Islet precursor cell (in vitro differentiated cells): Measurements from ENCODE around the gene C8G.

Experiments
- DNase-seq: peaks from one replicate; pipeline ENCODE4 v3.0.0-alpha.2; 2018

Gene C8G

DNA sequence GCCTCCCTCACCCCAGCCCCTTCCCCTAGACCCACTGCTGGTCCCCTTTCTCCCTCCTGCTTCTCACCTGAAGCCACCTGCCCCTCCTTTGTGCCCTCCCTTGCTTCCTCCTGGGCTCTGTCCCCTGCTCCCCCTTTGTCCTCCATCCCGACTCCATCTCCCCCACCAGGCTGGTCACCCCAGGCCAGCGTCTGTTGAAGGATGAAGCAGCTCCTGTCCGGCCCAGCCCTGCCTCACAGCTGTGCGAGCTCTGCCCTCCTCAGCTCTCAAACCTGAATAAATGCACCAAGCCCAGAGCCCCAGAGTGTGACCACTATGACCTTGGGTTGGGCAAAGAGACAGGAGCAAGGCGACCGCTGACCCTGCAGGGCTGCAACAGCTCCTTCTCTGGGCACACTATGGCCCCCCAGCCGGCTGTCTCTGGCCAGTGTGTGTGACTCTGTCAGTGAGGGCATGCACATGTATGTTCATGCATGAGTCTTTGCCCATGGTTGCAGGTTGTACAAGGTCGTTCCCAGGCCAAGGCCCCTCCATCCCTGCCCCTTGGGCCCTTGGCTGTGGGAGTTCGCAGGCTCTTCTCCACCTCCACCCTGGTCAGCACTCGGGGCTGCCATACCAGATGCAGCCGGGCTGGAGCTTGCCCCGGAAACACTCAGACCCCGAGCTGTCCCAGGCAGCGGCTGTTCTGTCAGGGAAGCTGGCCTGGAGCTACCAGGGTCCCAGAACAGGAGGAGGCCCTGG is 10.3 kb downstream of the C8G start:
- DNase-seq = no peak

DNA sequence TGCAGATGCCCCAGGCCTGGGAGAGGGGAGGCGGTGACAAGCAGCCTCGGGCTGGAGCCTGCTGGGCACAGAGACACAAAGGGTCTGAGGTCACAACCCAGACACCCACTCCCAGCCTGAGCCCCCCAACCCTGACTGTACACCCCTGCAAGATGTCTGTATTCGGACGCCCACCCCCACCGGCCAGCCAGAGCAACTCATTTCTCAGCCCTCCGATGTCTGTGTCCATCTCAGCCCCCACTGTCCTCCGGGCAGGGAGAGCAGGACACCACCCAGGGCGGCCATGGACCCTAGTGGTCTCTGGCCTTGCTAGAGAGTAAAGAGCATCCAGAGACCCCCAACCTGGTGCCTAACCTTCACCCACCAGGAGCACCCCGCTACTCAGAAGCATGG is 10.9 kb downstream of the C8G start:
- DNase-seq = no peak

DNA sequence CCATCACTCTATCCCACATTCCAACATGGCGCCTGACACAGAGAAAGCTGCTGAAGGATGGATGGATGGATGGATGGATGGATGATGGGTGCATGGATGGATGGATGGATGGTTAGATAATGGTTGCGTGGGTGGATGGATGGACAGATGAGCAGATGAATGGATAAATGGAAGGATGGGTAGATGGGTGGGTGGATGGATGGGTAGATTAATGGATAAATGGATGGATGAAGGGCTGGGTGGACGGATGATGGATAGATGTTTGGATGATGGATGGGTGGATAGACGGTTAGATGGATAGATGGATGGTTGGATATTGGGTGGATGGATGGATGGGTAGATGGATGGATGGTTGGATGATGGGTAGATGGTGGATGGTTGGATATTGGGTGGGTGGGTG is 11.6 kb downstream of the C8G start:
- DNase-seq = no peak

DNA sequence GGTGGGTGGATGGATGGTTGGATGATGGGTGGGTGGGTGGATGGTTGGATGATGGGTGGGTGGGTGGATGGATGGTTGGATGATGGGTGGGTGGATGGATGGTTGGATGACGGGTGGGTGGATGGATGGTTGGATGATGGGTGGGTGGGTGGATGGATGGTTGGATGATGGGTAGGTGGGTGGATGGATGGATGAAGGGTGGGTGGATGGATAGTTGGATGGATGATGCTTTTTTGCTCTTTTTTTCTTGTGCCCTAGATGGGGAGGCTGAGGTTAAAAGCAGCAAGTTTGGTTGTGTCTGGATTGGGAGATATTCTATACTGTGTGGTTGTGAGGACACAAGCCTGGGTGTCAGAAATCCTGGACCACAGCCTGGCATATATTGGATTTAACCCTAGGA is 12.4 kb downstream of the C8G start:
- no peak for DNase-seq

DNA sequence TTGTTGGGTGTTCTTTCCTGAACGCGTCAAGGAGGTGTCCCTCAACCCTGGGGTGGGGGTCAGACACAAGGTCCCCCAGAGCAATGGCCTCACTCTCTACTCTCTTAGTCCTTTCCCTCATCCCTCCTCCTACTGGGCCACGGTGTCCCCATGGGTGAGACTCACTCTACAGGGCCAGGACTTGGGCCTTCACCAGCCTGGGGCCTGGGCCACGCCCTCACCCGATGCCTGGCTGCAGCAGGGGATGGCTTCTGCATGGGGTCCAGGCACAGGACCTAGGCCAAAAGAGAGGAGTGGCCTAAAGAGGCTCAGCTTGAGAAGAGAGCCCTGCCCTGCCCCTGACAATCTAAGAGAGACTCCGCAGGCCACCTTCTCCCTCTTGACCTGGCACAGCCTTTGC is 12.9 kb downstream of the C8G start:
- no peak for DNase-seq

DNA sequence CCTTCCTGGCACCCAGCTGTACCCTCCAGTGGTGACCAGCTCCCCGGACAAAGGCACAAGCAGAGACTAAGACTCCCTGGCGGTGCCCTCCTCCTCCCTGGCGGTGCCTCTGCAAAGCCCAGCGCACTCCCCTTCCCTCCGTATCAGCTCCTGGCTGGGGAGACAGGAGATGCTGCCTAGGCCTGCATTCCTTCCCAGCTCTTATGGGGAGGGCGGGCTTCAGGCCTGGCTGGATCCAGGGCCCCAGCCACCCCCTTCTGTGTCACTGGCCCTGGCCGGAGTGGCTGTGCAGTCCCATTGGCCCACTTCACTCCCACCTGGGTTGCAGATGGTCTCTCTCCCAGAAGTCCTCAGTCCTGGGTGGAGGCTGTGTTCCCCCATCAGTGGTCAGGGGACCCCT is 13.4 kb downstream of the C8G start:
- DNase-seq = no peak

DNA sequence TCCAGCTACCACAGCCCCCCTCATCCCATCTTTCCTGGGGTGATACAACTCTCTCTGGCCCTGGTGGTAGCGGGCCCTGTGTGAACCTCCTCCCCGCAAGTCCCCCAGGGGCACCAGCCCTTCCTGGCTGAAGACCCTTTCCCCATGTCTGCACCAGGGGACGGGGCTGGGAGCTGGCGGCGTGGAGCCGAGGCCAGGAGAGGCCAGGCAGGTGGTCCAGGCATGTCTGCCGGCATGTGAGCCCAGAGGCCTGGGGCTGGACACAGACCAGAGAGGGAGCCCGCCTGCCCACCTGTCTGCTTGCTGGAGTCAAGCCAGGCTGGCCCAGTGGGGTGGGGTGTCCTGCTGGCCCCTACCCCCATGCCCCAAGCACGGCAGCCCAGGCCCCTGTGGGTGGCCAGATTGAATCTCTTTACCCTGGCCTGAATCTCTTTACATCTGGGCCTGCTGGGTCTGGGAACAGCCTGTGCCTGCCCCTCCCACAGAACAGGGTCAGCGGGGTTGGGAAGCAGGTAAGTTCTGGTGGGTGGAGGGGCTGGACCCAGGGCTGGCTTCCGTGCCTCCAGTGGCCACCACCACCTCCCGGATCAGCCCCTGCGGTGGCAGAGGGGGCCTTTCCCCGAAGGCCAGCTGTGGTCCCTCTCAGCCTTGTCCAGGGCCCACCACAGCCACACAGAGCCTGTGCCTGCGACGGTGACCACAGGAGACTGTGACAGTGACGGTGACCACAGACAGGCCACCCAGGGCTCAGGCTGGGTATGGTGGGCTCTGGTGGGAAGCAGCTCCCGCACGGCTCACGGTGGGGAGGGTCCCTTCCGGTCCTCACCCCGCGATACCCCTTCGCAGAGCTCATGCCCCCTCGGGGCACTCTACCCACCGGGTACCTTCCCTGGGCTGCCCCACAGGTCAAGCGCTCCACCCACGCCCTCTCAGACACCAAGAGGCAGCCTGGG is 14.1 kb downstream of the C8G start:
- DNase-seq = no peak

DNA sequence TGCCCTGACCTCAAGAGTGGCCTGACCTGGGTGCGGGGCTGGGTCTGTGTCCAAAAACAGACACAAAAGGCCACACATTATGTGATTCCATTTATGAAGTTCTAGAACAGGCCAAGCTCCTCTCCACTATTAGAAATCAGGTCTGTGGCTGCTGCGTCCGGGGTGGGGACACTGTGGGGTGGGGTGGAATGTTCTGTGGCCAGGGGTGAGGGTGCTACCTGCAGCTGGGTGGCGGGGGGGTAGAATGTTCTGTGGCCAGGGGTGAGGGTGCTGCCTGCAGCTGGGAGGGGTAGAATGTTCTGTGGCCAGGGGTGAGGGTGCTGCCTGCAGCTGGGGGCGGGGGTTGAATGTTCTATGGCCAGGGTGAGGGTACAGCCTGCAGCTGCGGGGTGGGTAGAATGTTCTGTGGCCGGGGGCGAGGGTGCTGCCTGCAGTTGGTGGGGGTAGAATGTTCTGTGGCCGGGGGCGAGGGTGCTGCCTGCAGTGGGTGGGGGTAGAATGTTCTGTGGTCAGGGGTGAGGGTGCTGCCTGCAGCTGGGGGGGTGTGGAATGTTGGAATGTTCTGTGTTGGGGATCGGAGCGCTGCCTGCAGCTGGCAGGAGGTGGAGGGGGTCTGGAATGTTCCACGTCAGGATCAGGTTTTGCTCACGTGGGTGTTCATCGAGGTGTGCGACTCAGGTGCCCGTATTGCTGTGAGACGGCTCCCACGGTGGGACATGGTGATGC is 15.3 kb downstream of the C8G start:
- no peak for DNase-seq

DNA sequence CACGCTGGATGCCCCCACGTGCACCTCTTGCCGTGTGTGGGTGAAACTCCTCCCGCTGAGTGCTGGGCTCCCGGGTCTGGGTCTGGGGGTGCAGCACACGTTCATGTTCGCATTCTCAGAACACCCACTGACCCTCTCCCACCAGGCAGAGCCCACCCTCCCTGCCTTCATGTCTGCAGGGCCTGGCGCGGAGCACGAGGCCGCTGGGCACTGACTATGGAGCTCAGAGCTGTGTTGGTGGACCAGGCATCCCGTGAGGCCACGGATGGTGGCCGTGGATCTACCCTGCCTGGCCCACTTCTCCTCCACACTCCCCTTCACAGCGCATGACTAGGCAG is 15.9 kb downstream of the C8G start:
- DNase-seq = no peak

DNA sequence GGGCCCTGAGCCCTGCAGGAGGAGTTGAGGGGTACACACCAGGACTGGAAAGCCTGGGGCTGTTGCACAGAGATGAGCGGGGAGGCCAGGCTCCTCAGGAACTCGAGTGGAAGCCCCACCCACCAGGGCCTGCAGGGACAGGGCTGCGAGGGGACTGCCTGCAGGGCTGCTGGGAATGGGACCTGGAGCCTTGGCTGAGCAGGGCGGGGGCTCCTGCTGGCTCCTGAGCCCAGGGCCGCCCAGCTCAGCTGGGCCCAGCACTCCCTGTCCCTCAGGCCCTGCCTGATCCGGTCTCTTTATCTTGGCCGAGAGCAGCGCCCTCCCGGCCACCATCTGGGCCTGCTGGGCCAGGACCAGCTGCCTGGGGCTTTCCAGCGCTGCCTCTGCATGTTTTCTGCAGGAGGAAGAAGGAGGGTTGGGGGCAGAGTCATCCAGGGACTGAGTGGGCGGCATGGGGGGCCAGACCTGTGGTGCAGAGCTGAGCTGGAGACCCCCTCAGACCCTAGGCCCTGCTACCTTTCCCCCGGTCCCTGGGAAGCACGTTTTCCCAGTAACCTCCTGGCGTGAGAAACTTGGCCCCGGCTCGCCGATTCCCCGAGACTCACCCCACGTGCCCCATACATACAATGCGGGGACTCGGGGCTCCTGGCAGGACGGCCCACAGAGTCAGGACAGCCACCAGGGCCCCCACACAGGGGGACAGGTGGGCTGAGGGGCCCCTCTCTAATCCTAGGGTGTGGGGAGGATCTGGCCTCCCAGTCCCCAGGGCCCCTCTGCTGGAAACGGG is 16.4 kb downstream of the C8G start:
- no peak for DNase-seq

DNA sequence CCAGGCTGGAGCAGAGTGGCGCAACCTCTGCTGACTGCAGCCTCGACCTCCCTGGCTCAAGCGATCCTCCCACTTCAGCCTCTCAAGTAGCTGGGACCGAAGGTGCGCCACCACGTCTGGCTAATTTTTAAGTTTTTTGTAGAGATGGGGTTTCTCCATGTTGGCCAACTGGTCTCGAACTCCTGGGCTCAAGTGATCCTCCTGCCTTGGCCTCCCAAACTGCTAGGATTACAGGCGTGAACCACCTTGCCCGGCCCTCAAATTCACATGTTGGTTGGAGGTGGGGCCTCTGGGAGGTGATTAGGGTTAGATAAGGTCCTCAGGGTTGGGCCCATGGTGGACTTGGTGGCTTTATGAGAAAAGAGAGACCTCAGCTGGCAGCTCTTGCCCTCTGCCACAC is 17.1 kb downstream of the C8G start:
- no peak for DNase-seq

DNA sequence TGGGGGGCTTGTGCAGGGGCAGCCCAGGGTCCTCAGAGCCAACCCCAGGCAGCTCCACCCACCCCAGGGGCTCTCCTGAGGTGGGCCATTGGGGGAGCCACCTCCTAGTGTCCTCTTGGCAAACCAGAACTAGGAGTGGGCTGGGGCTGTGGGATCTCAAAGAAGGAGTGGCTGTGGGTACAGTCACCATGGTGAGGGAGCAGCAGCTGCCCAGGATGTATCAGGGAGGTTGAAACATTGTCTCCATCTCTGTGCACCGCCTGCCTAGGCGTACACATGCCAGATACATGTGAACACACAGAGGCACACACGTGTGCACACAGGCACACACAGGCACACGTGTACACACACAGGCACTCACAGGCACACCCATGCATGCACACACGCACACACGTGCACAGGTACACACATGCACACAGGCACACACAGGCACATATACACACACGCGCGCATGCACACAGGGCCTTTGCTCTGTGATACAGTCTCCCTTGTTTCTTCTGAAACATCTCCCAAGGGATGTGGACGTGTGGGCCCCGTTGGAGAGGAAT is 17.7 kb downstream of the C8G start:
- DNase-seq = no peak

DNA sequence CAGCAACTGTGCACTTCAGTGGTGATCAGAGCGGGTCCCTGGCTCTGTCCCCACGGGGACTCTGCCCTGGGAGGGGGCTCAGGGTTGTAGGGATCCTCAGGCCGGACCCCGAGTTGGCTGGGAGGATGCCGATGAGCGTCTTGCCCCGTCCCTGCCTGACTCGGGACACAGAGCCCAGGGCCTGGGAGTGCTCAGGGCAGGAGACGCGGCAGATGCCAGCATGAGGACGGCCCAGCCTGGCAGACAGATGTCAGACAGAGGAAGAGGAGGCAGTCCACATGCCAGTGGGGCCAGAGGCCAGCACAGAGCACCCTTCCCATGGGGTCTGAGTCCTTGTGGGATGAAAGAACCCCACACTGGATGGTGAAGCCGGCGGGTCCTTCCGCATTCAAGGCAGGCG is 18.3 kb downstream of the C8G start:
- DNase-seq = no peak

DNA sequence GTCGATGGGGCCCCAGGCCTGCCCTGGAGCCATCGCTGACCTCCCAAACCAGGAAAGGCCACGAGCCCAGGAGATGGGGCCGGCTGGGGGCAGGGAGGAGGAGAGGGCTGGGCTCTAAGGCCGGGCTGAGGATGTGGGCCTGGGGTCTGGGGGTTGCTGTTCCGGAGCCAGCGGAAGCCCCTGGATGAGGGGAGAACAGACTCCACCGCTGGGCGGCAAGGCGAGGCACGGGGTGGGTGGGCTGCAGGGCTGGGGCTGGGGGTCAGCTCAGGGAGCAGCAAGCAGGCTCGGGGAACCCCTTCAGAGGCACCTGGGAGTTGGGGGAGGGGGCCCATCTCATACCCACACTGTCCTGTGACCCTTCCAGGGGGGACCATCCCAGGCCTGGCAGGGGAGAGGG is 18.7 kb downstream of the C8G start:
- DNase-seq = no peak

DNA sequence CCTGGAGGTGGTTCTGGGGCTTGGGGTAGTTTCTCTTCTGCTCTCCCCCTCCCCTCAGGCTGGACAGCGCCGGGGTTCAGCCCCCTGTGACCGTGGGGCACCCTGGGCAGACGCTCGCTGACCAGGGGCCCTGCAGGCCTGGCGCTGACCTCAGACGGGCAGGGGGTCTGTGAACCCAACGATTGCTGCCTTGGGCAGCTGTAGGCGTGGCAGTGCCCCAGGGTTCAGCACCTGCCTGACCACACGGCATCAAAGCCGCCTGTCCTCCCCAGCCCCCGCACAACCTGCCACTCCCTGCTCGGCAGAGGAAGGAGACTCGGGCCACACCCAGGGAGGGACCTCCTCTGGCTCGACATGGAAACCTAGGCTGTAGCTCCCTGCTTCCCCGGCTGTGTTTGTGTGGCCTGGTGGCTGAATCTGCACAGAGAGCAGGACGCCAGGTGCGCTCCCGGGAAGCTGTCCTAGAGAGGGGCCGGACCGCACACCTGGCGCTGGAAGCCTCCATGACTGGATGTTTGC is 19.2 kb downstream of the C8G start:
- DNase-seq = no peak

DNA sequence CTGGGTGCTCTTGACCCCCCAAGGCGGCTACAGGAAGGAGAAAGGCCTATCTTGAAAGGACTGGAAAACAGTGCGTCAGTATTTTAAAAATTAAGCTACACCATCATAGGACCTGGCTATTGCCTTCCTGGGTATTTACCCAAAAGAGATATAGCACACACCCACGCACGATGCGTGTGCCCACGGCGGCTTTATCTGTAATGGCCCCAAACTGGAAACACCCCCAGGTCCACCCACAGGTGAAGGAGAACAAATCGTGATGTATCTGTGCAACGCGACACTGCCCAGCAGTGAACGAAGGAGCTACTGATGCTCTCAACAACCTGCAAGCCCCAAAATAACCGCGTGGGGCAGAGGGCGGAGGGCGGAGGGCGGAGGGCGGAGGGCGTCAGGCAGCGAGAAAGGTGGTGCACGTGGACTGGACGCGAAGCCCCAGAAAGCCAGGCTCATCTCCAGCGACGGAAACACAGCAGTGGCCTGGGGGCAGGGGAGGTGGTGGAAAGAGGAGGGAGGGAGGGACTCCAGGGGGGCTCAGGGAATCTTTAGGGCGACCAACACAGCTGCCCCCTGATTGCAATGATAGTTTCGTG is 19.9 kb downstream of the C8G start:
- DNase-seq = no peak

DNA sequence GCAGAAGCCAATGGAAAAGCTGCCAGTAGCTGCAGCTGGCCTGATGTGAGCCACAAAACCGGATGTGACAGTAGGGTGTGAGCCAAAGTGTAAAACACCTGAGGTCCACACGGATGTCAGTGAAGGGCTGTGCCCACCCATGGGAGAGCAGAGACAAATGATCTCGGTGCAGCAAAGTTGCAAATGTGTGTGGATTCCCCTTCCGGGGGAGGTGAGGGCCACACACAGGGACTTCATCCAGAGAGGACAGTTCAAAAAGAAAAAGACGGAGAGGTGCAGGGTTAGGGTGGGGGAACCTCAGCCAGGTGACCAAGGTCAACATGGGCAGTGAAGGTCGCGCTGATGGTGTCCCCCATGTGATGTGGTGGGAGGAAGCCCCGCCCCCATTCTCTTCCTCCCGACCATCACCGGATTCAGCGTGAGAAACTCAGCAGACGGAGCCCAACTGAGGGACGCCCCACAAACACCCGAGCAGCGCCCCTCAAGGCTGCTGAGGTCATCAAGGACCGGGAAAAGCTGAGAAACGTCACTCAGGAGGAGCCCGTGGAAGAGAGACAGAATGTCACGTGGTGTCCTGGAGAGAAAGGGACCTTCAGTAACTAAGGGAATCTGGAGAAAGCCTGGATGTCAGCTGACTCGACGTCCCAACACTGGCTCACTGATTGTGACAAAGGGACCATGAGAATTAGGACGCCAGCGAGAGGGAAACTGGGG is 20.9 kb downstream of the C8G start:
- no peak for DNase-seq

DNA sequence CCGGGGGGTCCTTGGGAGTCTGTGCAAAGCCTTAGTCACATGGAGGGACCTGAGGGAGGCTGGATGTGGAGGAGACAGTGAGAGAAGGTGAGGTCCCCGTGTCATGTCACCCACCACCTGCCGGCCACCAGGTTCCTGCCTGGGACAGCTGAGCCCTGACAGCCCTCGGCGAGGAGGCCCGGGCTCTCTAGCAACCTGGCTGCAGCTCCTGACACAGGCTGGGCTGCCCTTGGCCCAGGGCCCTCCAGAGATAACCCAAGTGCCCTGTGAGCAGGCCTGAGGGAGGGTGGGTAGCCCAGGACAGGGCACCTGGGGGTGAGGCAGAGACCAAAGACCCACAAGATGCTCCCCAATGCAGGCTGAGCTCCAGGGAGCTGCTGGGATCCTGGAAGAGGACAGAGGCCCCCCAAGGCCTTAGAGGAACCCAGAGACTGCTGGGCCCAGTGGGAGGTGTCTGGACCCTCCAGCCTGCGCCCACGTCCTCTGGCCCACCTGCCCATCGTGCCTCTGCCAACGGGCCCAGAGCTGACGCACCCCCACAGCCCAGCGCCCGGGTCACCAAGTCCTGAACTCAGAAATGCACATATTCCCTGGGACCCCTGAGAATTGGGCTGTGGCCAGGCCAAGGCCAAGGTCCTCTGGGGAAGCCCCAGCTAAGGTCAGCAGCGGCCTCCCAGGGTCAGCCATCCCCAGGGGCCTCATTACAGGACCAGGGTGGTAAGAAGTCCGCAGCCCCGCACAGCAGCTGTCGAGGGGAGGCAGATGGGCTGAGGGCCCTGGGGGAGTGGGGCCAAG is 23.5 kb downstream of the C8G start:
- DNase-seq = no peak

DNA sequence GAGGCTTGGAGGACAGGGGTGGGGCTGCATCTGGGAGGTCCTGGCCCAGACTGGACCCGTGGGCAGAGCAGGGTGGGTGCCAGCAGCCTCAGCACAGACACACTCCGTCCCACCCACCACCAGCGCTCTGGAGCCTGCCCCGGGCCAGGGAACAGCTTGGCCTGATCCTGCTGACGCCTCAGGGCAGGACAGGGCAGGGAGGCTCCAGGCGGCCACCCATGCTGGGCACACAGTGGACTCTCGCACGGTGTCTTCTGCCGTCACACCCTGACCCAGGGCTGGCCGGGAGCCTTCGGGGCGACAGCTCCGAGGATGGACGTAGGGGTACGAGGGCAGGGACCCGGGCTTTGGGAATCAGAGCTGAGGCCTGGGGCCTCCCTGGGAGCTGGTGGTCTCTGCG is 24.1 kb downstream of the C8G start:
- no peak for DNase-seq

DNA sequence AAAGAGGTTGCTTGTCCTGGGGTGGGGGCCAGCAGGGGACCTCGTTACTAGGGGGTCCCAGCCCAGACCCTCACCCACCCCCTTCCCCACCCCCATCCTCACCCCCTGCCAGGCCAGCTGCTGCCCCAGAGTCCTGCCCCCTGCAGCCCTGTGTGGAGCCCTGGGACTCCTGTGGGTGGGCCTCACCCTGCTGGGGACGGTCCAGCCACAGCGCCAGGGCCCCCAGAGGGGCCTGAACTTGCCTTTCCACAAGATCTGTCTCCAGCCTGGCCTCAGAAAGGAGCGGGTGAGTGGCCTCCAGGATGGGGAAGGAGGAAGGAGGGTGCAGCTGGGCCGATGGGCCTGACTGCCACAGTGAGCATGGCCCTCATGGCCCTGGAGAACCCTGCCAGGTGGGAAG is 24.7 kb downstream of the C8G start:
- DNase-seq = no peak

DNA sequence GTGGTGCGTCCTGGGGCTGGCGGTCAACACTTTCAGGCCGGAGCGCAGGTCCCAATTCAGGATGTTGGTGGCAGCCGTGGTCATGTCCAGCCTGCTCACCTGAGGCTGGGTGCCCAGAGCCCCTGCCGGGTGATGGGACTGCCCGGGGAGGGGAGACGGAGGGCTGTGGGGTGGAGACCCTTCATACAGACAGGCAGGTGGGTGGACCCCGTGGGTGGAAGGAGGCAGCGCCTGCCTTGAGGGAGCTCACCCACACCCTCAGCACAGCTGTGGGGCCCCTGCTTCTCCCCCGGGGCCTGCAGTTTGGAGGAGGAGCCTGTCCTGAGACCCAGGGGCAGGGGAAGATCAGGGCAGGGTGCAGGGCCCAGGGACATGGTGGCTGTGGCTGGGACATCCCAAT is 25.3 kb downstream of the C8G start:
- no peak for DNase-seq
